Ramos (cell line): ENCODE measurements around the gene SLC22A23.

Experiments
- in situ Hi-C: fragments of 300-500 bp; cut with MboI; formaldehyde crosslinking; loops from one replicate; pipeline ENCODE4 v1.14.3; 2022; ENCODE audit warnings: low sequenced_read_pairs; ENCODE audit not compliant: unreplicated experiment

The SLC22A23 gene

DNA sequence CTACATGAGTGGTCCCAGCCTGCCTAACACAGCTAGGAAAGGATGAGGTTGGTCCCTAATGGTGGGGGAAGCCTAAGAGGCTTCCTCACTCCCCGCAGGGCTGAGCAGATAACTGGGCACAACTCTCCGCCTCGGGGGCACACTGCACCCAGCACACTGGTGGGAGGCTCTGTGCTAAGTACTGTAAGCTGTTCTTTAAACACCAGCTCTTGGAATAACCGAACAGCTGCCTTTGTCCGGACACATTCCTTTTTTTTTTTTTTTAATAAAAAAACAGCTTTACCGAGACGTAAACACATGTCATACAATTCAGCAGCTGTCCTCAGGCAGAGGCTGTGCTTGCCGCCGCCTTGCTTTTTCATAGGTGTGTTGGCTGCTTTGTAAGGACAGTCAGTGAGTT, 191.2 kb downstream of the SLC22A23 start:
- in situ Hi-C loops = no loop called here

DNA sequence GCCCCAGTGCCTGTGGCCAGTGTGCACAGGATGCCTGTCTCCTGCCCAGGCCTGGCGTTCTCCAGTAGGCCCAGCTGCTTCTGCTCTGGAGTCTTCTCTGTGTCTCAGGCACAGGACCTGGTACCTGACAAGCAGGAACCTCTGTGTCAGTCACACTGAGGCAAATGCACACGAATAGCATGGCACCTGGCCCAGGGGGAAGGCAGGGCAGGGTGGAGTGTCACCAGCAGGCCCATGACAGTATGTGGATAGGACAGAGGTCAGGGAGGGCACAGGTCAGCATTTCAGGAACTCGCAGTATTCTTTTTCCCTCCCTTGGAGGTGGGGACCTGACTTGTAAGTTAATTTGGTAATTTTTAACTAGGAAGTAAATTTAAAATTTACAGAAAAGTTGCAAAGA, 192.5 kb downstream of the SLC22A23 start:
- in situ Hi-C loops = no loop called here

DNA sequence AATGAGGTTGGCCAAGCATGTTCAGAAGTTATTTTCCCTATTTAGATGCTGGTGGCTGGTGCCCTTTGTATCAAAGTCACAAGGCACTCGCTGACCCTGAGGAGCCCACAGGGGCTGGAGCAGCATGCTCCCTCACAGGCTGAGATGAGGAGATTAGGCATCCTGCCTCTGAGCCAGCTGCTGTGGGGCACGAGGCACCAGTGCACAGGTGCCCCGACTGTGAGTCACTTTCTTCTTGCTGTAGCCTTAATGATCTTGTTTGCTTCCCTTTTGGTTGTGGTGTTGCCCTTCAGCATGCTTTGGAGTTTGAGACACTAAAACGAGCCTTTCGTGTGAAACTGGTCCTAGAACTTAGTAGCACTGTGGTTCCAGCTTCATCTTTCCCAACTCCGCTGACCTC, 193.8 kb downstream of the SLC22A23 start:
- in situ Hi-C loops = no loop called here

DNA sequence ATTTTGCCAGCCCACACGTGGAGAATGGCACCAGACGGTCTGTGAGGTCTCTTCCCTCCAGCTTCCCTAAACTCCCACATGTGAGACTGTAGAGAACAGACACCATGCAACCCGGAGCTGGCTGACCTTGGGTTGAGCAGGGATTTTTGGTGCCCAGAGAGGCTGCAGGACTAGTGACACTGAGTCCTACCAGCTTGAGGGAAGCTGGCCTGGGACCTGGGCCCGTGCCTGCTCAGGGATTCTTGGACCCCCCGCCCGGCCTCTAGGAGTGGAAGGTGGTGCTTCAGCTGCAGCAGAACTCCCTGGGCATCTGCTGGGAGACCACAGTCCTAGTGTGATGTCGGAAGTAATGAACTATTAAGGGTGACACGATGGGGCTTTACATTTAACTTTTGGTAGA, 194.9 kb downstream of the SLC22A23 start:
- in situ Hi-C loops = no loop called here

DNA sequence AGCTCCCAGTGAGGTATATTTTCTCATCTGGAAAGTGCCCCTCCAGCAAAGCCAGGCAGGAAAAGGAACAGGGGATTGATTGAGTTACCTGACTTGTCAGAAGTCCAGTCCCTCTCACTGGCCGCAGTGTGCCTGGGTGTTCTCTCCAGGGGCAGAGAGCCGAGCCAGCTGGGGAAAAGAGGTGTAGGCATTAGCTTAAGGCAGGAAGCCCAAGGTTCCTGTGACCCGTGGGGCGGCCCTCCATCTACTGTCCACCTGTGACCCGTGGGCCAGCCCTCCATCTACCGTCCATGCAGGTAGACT, 195.4 kb downstream of the SLC22A23 start:
- in situ Hi-C loops = no loop called here

DNA sequence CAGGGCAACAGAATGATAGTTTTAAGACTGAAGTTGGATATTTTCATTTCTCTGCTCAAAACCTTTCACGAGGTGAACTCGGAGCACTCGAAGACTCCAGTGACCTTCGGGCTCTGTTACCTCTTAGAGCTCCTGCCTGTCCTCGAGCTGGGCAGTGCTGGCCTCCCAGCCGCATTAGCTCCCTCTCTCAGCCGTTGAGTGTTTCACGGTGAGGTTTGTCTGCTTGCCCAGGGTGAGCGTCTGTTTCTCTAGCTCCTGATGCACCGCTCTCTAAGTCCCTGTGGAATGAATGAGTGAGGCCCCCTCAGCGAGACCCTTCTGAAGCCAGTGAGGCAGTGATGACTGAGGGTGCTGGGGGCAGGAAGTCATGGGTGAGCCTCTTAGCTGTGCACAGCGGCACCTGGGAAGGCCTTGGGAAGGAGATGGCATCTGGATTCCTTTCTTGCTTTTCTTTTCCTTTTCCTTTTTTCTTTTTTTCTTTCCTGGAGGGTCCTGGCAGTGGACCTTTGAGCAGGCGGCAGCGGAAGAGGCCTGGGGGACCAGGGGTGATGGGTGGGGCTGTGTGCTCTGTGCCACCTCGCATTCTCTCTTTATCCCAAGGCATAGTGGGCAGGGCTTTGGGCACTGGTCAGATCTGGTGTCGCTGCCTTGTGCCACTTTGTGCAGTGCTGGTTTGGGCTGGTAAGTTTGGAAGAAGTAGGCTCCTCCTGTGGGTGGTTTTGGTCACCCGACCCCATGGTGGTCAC, 195.9 kb downstream of the SLC22A23 start:
- in situ Hi-C loops = no loop called here

DNA sequence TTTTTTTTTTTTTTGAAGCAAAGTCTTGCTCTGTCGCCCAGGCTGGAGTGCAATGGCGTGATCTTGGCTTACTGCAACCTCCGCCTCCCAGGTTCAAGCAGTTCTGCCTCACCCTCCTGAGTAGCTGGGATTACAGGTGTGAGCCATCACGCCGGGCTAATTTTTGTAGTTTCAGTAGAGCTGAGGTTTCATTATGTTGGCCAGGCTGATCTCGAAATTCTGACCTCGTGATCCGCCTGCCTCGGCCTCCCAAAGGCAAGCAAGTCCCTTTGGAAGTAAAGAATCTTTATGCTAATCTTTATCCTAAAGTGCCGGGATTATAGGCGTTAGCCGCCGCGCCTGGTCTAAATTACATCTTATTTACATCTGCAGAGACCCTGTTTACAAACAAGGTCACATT, 196.6 kb downstream of the SLC22A23 start:
- in situ Hi-C loops = no loop called here

DNA sequence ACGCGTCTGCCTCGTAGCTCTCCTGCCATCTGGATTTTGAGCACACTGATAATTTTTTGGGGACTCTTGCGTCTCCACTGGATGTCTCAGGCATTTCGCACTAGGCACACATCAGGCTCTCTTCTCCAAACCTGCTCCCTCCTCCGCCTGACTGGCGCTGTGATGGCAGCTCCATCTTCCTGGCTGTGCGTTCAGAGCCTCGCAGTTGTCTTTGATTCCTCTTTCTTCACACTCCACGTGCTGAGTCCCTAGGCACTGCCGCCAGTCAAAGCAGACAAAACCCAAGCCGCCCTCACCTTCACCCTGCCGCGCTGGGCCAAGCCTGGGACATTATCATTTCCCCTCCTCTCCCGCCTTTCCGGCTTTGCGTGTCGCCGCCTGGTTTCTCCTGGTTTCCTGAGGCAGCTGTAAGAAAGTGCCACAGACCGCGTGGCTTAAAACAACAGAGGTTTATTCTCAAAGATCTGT, 197.3 kb downstream of the SLC22A23 start:
- in situ Hi-C loops = loop anchor here (10.0 kb wide), 1 partner anchor 265 kb away; the partner anchor contains the start of gene NQO2

DNA sequence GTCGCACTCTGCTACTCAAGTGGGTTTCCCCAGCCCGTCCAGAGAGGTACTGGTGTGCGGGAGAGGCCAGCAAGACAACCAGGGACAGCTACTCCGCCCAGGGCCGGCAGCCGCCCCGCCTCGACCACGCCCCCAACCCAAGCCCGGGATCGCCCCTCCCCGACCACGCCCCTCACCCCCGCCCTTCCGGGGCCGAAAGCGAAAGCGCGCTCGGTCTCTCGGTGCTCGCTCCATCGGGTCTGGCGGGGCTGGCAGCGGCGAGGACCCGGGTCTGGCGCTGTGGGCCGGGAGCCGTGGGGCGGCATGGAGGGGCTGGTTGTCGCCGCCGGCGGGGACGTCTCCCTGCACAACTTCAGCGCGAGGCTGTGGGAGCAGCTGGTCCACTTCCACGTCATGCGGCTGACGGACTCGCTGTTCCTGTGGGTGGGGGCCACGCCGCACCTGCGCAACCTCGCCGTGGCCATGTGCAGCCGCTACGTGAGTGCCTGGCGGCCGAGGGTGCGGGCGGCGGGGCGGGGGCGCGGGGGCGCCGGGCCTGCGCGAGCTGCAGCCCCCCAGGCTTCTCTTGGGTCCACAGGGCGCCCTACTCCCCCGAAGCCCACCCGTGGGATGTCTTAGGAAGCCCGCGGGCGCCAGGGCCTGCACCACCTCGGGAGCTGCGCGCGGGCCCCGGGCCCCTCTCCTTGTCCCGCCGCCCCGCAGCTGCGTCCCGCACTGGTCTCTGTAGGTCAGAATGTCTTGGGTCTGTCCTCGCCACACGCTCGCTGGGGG, 197.9 kb downstream of the SLC22A23 start, which contains the start of gene PSMG4:
PSMG4 (plus strand) TSS at position 228 of the 771 bp plus-strand sequence; CDS start at position 304, 76 bp downstream.
- in situ Hi-C loops = loop anchor here (10.0 kb wide), 1 partner anchor 264 kb away; the partner anchor contains the start of gene NQO2

DNA sequence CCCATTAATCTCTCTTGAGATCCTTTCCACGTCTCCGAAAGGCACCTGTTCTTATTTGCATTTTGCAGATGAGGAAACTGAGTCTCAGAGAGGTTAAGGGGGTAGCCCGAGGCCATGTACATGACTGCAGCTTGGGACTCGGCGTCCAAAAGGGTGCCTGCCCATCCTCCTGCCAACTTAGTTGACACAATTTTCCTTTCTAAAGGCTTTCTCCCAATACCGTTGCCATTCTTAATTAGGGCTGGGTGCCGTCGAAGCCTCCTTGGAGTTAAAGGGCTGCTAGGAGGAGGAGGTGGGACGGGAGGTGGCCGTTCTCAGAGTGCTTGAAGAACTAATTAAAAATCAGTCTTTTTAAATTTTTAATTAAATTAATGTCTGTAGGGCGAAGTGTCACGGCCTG, 198.6 kb downstream of the SLC22A23 start:
- in situ Hi-C loops = loop anchor here (10.0 kb wide), 1 partner anchor 263 kb away; the partner anchor contains the start of gene NQO2

DNA sequence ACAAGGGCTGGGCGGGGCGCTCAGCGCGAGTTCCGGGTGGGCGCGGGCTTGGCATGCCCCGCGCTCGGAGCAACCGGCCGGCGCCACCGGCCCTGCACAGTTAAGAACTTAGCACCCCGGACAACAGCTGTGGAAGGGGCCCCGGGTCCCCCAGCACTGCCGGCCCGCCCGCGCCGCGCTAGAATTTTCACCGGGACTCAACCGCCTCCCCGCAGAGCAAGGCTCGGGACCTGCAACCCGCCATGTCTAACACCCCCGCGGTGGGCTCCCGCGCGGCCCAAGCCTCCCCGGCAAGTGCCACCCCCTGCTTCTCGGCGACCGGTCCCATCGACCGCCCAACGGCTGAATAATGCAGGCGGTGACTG, 203.3 kb downstream of the SLC22A23 start:
- in situ Hi-C loops = loop anchor here (5.0 to 10.0 kb wide), 2 partner anchors 126 to 259 kb away; partner anchors contain the start of gene NQO2

DNA sequence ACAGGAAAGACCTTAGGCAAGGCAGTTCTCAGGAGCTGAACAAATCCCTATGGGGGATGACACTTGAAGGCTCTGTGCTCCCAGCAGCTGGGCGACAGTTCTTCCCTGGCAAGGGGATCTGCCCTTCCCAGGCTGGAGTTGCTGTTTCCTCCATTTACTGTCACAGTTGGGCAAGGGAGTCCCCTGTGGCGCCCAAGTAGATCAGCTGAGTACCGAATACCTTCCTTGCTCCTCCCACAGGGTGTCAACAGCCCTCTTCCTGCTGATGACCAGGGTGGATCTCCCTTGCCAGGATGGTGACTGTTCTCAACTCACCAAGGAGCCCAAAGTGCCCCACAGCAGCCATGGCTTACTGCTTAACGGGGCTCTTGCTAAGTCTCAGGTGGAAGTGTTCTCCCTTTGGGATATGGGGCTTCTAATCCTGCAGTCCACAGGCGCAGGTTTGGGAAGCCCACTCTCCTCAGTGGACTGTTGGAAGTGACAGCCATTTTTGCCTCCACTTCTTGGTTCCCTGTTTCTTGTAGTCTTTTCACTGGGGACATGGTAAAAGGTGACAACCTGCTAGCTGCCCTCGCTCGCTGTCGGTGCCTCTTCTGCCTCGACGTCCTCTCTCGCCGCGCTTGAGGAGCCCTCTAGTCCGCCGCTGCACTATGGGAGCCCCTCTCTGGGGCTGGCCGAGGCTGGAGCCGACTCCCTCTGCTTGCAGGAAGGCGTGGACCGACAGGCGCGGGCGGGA, 203.8 kb downstream of the SLC22A23 start:
- in situ Hi-C loops = loop anchor here (5.0 to 10.0 kb wide), 2 partner anchors 126 to 258 kb away; partner anchors contain the start of gene NQO2

DNA sequence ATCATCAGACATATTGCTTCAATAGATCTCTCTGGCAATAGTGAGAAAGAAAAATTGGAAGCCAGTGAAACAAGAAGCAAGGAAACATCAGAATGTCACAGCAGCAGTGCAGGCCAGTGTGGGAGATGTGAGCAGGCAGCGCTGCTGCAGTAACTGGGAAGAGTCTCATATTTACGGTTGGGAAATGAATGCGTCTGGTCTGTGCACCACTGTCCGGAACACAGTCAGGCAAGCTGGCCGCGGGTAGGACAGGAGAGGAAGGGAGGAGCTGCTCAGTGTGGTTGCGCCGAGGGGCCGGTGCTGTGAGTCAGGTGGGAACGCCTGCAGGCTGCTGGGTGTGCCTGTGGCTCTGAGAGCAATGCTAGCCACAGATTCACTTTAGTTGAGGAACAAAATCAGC, 204.5 kb downstream of the SLC22A23 start:
- in situ Hi-C loops = loop anchor here (5.0 to 10.0 kb wide), 2 partner anchors 125 to 258 kb away; partner anchors contain the start of gene NQO2

DNA sequence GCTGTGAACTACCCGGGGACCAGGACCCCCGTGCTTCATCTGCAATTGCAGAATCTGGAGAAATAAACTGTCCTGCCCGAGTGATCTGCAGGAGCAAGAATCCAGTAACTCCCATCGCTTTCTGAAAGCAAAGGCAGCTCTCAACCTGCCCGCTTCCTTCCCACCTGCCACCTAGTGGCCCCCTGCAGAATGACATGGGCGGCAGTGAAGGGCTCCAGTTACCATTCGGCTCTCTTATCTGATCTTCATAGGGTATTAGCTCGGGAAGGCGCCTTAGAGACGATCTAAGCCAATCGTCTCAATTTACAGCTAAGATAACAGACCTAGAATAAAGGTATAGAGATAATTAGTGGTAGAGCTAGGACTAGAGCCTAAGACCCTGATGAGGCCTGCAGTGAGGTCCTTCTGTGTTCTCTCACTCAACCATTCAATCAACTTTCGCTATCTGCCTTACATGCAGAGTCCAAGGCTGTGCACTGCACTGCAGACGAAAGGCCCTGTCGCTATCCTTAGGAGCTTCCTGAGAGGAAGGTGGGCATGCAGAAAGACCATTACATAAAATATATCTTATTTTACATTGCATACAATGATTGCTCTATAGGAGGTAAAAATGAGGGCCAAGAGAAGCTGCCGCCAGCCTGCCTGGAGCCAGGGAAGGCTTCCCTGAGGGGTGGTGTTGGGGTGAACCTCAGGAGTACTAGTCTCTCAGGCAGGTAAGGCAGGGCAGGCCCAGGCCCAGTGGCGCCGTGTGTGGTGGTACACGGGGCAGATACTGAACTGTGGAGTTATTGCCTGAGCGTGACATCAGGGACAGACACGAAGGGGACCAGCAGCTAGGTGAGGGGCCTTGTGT, 205.2 kb downstream of the SLC22A23 start:
- in situ Hi-C loops = loop anchor here (5.0 to 10.0 kb wide), 2 partner anchors 124 to 257 kb away; partner anchors contain the start of gene NQO2

DNA sequence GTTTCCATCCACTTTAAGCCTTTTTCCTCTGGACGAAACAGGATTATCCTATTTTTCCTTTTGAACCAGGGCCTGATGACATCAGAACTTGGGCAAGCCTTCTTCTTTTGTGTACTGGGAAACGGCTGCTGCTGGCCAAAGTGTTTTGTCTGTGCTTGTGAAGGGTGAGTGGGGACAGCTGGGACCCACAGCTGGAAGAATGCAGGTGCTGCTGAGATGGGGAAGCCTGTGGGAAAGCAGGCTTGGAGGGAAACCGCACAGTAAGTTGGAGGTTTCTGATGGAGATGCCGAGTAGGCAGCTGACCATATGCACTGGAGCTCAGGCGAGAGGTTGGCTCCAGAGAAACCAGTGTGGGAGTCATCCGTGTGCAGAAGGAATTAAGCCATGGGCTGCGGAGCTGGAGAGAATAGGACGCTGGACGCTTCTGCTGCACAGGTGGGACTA, 206.6 kb downstream of the SLC22A23 start:
- in situ Hi-C loops = loop anchor here (5.0 to 10.0 kb wide), 2 partner anchors 123 to 255 kb away; partner anchors contain the start of gene NQO2

DNA sequence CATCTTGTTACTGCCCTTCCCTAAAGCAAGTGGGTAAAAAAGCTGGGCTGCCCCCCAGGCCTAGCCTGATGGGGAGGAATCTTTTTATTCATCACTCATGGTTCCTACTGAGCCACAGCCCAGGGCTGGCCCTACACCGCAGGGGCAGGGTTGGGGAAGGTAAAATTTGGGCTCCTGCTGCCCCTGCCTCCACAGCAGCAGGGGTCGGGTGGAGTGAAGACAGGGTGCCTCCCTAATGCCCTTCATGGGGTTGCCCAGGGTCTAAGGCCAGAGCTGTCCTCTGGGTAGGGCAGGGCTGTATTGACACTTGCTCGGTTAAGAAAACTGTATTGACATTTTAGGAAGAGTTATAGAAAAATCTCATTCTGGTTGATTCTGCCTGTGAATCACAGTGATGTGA, 207.0 kb downstream of the SLC22A23 start:
- in situ Hi-C loops = loop anchor here (5.0 to 10.0 kb wide), 2 partner anchors 123 to 255 kb away; partner anchors contain the start of gene NQO2

DNA sequence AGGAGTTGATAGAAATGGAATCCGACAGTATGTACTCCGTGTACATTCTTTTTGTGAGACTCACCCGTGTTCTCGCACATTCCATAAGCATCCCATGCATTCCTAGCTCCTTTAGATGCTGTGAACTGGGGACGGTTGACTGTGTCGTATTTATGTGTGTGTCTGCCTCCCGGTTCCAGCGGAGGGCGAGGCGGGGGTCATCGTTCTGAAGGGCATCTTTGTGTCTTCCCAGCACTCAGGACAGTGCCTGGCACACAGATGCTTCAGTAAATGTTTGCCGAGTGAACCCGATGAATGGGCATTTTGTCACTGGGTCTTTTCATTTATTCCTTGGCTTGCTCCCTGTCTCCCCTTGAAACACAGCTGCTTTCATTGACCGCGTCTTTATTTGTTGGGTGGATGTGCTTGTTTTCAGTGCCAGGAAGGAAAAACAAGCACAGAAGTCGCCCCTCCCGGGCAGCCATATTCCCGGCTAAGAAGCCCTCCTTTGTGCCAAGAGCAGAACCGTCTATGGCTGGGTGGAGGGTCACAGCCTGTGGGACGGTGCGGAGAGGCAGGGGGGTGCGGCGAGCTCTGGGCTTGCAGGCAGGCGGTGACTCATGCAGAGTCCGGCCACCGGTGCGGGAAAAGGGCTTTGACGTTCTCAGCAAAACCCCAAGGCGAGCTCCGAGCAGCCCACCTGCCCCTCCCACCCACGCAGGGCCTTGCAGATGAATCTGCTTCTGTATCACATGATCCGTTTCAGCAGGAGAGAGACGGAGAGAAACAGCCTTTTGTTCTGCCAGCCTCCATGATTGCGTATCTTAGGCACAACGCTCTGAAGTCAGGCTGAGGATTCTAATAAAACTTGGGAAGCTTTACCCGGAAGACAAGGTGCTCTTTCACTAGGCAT, 209.3 kb downstream of the SLC22A23 start:
- in situ Hi-C loops = no loop called here

DNA sequence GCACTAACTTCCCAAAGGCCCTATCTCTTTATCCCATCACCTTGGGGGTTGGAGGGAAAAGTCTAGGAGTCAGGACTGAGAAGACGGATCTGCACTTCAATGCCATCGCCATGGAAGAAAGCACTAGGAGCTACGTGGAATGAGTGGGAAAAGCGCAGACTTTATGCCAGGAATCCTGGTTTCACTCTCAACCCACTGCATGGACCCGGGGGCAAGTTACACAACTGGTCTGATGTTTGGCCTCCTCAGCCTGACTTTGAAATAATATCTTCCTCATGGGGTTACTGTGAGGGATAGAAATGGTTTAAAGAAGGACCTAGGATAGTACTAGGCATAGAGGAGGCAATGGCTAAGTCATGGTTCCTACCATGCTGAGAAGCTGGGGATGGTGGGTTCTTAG, 211.6 kb downstream of the SLC22A23 start:
- in situ Hi-C loops = no loop called here
